Vagina (tissue), 2 donors: ENCODE data around the gene MKI67. TPM values are rescaled to one million over a fixed set of nuclear protein-coding genes. Genes with fewer than 3 reads are reported as not detected.

Experiments
- DNase-seq, 2 donors: peaks; one replicate each; pipeline ENCODE4 v3.0.0-alpha.2; 2017; ENCODE audit errors: extremely low spot score in 2 of 2
- H3K27ac ChIP-seq: fragments of 200-600 bp; sonication (generic); one replicate; pipeline ENCODE4 v1.5.1; 2019
- H3K27me3 ChIP-seq: fragments of 200-600 bp; sonication (generic); one replicate; pipeline ENCODE4 v1.5.1; 2019
- H3K36me3 ChIP-seq, 2 donors: fragments of 200-600 bp; sonication (generic); one replicate each; pipeline ENCODE4 v1.5.1; 2017 to 2019
- H3K4me1 ChIP-seq: fragments of 200-600 bp; sonication (generic); one replicate; pipeline ENCODE4 v1.5.1; 2019
- H3K4me3 ChIP-seq, 2 donors: fragments of 200-600 bp; sonication (generic); 1 replicate in 1 of 2; 2 replicates in 1 of 2; pipeline ENCODE4 v1.5.1; 2016 to 2019
- H3K9me3 ChIP-seq: fragments of 200-600 bp; sonication (generic); one replicate; pipeline ENCODE4 v1.5.1; 2019
- CTCF ChIP-seq, 3 experiments: fragments of 450-650 bp in 2 of 3; fragments of 200-600 bp in 1 of 3; sonication (generic) in 1 of 3; IDR thresholded peaks; one replicate each; pipeline ENCODE4 v1.5.1; 2017 to 2019; ENCODE audit warnings: antibody characterized with exemption in 3 of 3, mild to moderate bottlenecking in 2 of 3, moderate library complexity in 2 of 3
- POLR2A ChIP-seq, 2 donors: fragments of 450-650 bp; IDR thresholded peaks; one replicate each; pipeline ENCODE4 v1.6.1; 2017; ENCODE audit warnings: antibody characterized with exemption in 2 of 2, mild to moderate bottlenecking in 2 of 2, moderate library complexity in 2 of 2
- POLR2AphosphoS5 ChIP-seq, 2 donors: sonication (generic); formaldehyde crosslinking; IDR thresholded peaks; one replicate each; pipeline ENCODE4 v1.9.0; 2017; ENCODE audit warnings: antibody characterized with exemption in 2 of 2, mild to moderate bottlenecking in 2 of 2, low read depth in 1 of 2; ENCODE audit not compliant: insufficient read depth in 1 of 2
- intact Hi-C: fragments of 100-400 bp; cut with DNase I; formaldehyde crosslinking; loops from one replicate; pipeline ENCODE4 v1.15.1; 2023
- total RNA-seq: library from RNA; depleted of rRNA; stranded (reverse); fragments of >200 nt; gene quantifications from one replicate; pipeline ENCODE4 v1.2.3, GENCODE V29; 2016

The MKI67 gene
- total RNA-seq, 1 donor from 2014 or later = 11.5 TPM

GRCh38 chr10:128116851-128117615, 9.2 kb downstream of the MKI67 start:
- intact Hi-C loops = no loop called here
- DNase-seq = no peak
- H3K27me3 ChIP-seq = no peaks in the 10 kb centered on the region
- no peaks in the 10 kb centered on the region for H3K4me1 ChIP-seq
- TF ChIP-seq POLR2AphosphoS5 (IDR thresholded peaks at IDR 0.05; ENCODE audit: insufficient read depth in 1 of 2, low read depth in 1 of 2) = no peak
- TF ChIP-seq POLR2A (IDR thresholded peaks at IDR 0.05) = no peak
- TF ChIP-seq CTCF (IDR thresholded peaks at IDR 0.05) = no peak
- no peak overlapping the region for H3K27ac ChIP-seq
- H3K36me3 ChIP-seq = no peaks in the 10 kb centered on the region
- H3K9me3 ChIP-seq = no peaks in the 10 kb centered on the region
- H3K4me3 ChIP-seq = no peak overlapping the region

- no peak overlapping the region for H3K27ac ChIP-seq
- H3K9me3 ChIP-seq = no peaks in the 10 kb centered on the region
- intact Hi-C loops = no loop called here
- H3K36me3 ChIP-seq = no peaks in the 10 kb centered on the region
- TF ChIP-seq POLR2A (IDR thresholded peaks at IDR 0.05) = no peak
- no peak for TF ChIP-seq POLR2AphosphoS5 (IDR thresholded peaks at IDR 0.05; ENCODE audit: insufficient read depth in 1 of 2, low read depth in 1 of 2)
- no peak for DNase-seq
- H3K4me1 ChIP-seq = no peaks in the 10 kb centered on the region
- H3K27me3 ChIP-seq = no peaks in the 10 kb centered on the region
- H3K4me3 ChIP-seq = no peak overlapping the region
Observed at GRCh38 chr10:128116187-128116586, 10.0 kb downstream of the MKI67 start.

GRCh38 chr10:128115356-128115755, 10.9 kb downstream of the MKI67 start:
- Histone ChIP-seq H3K27ac (no peak overlapping the region), H3K9me3 (no peaks in the 10 kb centered on the region), H3K36me3 (no peaks in the 10 kb centered on the region), H3K4me3 (no peak overlapping the region), H3K4me1 (no peaks in the 10 kb centered on the region), H3K27me3 (no peaks in the 10 kb centered on the region)
- no peak for DNase-seq
- no peak for TF ChIP-seq POLR2A (IDR thresholded peaks at IDR 0.05)
- TF ChIP-seq CTCF (IDR thresholded peaks at IDR 0.05) = no peak
- TF ChIP-seq POLR2AphosphoS5 (IDR thresholded peaks at IDR 0.05; ENCODE audit: insufficient read depth in 1 of 2, low read depth in 1 of 2) = no peak
- intact Hi-C loops = no loop called here

- intact Hi-C loops = no loop called here
Observed at GRCh38 chr10:128114901-128115300, 11.3 kb downstream of the MKI67 start.

GRCh38 chr10:128113026-128113425, 13.2 kb downstream of the MKI67 start:
- no peak overlapping the region for H3K27ac ChIP-seq
- no peaks in the 10 kb centered on the region for H3K27me3 ChIP-seq
- no peaks in the 10 kb centered on the region for H3K9me3 ChIP-seq
- H3K36me3 ChIP-seq = no peaks in the 10 kb centered on the region
- H3K4me1 ChIP-seq = no peaks in the 10 kb centered on the region
- intact Hi-C loops = no loop called here
- H3K4me3 ChIP-seq = no peak overlapping the region
- no peak for DNase-seq
- TF ChIP-seq POLR2AphosphoS5 (IDR thresholded peaks at IDR 0.05; ENCODE audit: insufficient read depth in 1 of 2, low read depth in 1 of 2) = no peak
- no peak for TF ChIP-seq POLR2A (IDR thresholded peaks at IDR 0.05)
- TF ChIP-seq CTCF (IDR thresholded peaks at IDR 0.05) = no peak

More at GRCh38 chr10:128114901-128115300, 11.3 kb downstream of the MKI67 start:
- Histone ChIP-seq H3K27ac (no peak overlapping the region), H3K4me3 (no peak overlapping the region), H3K27me3 (no peaks in the 10 kb centered on the region), H3K36me3 (no peaks in the 10 kb centered on the region), H3K9me3 (no peaks in the 10 kb centered on the region), H3K4me1 (no peaks in the 10 kb centered on the region)
- TF ChIP-seq POLR2AphosphoS5 (IDR thresholded peaks at IDR 0.05; ENCODE audit: insufficient read depth in 1 of 2, low read depth in 1 of 2) (no peak), CTCF (IDR thresholded peaks at IDR 0.05) (no peak), POLR2A (IDR thresholded peaks at IDR 0.05) (no peak)
- no peak for DNase-seq
